22Rv1 (cell line): Measurements from ENCODE around the gene DUOXA1.

Experiments
- H3K27ac ChIP-seq: fragments of 450-650 bp; 2 replicates; pipeline ENCODE4 v1.5.1; 2017
- ZFX ChIP-seq: fragments of 450-650 bp; IDR thresholded peaks from 2 replicates; pipeline ENCODE4 v1.6.1; 2017; ENCODE audit warnings: antibody characterized with exemption, borderline replicate concordance
- TF ChIP-seq, protein P1 (sequence below): fragments of 450-650 bp; IDR thresholded peaks from 2 replicates; pipeline ENCODE4 v1.5.1; 2017; ENCODE audit warnings: mild to moderate bottlenecking

DUOXA1 gene

DNA sequence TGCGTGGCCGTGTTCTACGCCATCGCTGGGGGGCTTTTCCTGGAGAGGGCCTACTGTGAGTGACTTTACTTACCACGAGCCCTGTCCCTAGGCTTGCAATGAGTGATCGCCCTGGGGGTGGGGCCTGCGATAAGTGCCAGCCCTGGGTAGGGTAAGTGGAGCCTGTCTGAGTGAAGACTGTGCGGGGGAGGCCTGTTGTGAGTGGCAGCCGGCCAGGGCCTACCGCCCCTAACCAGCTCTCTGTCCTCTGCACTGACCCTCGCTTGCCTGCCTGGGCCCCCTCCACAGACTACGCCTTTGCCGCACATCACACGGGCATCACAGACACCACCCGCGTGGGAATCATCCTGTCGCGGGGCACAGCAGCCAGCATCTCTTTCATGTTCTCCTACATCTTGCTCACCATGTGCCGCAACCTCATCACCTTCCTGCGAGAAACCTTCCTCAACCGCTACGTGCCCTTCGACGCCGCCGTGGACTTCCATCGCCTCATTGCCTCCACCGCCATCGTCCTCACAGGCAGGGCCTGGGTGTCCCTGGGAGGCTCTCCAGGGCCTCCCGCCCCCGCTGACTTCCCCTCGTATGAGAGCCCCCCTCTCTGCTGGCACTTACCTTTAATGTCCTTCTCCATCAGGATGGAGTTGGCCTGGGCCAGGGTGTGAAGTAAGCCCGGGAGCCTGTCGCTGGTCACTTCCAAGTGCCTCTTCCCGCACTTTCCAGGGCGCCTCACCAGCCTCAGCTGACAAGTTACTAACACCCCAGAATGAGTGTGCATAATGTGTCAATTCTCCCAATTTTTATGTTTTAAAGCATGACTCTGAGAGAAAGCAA, 22.5 kb upstream of the DUOXA1 start:
- H3K27ac ChIP-seq: no peak overlapping the region
- no peak for TF ChIP-seq ZFX
- TF ChIP-seq, protein P1, sequence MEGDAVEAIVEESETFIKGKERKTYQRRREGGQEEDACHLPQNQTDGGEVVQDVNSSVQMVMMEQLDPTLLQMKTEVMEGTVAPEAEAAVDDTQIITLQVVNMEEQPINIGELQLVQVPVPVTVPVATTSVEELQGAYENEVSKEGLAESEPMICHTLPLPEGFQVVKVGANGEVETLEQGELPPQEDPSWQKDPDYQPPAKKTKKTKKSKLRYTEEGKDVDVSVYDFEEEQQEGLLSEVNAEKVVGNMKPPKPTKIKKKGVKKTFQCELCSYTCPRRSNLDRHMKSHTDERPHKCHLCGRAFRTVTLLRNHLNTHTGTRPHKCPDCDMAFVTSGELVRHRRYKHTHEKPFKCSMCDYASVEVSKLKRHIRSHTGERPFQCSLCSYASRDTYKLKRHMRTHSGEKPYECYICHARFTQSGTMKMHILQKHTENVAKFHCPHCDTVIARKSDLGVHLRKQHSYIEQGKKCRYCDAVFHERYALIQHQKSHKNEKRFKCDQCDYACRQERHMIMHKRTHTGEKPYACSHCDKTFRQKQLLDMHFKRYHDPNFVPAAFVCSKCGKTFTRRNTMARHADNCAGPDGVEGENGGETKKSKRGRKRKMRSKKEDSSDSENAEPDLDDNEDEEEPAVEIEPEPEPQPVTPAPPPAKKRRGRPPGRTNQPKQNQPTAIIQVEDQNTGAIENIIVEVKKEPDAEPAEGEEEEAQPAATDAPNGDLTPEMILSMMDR: no peak

DNA sequence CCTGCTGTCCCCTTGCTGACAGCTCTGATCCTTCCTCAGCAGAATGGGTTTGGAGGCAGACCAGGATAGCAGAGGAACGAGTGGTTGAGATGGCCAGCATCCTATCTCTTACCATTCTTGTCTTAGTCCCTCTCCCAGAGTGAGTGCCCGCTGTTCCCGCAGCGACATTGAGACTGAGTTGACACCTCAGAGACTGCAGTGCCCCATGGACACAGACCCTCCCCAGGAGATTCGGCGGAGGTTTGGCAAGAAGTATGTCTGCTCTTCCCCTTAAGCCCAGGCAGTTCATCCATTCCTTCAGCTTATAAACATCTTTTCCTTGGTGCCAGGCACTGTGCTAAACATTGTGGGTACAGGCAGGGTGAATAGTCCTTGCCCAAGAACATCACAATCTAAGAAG, 21.3 kb upstream of the DUOXA1 start:
- TF ChIP-seq, protein P1: no peak
- no peak for TF ChIP-seq ZFX

DNA sequence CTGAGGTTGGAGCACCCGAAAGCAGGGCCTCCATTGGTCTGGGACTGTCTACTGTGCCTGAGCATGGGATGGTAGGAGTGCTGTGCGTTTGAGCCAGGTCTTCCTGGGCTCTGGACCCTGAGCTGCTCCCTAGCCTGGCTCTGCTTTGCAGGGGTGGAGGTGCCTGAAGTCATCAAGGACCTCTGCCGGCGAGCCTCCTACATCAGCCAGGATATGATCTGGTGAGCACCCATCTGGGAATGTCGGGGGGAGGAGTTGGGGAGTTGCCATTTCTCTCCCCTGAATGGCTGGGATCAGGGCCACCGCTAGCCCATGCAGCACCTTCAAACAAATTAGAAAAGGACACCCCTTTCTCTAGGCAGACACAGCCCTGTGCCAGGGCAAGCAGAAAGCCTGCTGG, 20.8 kb upstream of the DUOXA1 start:
- TF ChIP-seq, protein P1: no peak
- TF ChIP-seq ZFX: no peak
- H3K27ac ChIP-seq: no peak overlapping the region

More for the DNA sequence above, 21.3 kb upstream of the DUOXA1 start:
- no peak overlapping the region for H3K27ac ChIP-seq

DNA sequence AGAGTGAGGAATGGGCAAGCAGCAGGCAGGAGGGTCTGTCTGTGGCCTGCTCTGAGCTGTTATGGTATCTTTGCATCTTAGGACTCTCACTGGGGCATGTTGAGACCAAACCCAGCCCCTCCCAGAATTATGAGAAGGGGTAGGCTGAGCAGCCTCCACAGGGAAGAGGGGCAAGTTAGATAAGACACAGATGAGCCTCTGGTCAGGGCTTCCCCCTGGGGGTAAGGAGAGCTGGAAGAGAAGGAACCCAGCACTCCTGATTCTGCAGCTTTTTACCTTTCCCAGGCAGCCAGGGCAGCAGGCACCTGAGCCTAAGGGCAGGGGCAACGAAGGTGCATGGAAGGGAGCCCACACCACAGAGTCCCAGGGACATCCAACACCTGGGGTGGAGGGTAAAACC, 19.4 kb upstream of the DUOXA1 start:
- TF ChIP-seq, protein P1: no peak
- TF ChIP-seq ZFX: no peak
- H3K27ac ChIP-seq: no peak overlapping the region

DNA sequence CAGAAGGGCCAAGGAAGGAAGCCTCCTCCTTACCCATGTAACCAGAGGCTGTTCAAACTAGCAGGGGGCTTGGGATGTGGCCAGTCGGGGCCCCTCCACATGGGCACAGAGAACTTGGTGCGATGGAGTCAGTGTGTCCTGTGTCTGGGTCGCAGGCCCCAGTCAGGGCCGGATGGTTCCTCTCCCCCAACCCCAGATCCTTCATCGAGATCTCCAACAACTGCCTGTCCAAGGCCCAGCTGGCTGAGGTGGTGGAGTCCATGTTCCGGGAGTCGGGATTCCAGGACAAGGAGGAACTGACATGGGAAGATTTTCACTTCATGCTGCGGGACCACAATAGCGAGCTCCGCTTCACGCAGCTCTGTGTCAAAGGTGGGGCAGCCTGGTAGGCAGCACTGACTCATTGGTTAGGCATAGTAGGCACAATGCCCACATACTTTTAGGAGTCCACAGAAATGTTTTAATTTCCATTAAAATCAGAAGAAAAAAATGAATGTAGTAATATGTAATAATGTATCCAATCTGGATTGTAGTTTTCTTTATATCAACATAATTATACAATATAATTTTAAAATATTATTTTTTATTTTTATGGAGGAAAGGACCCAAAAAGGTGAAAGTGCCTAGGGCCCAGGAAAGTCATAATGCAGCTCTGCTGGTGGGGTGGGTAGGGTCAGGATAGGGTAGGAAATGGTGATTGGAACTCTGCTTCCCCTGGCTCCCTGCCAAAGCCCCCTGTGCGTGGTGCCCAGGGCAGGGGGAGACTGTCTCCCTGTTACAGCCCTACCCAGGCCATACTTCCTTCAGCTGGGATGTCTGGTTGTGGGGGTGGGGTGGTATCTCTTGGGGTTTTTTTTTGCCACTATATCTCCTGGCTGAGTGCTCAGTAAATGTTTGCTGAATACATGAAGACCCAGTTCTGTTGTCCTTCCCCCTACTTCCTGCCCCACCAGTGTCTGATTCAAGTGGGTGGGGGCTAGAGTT, 18.7 kb upstream of the DUOXA1 start:
- TF ChIP-seq, protein P1: no peak
- TF ChIP-seq ZFX: no peak
- no peak overlapping the region for H3K27ac ChIP-seq

DNA sequence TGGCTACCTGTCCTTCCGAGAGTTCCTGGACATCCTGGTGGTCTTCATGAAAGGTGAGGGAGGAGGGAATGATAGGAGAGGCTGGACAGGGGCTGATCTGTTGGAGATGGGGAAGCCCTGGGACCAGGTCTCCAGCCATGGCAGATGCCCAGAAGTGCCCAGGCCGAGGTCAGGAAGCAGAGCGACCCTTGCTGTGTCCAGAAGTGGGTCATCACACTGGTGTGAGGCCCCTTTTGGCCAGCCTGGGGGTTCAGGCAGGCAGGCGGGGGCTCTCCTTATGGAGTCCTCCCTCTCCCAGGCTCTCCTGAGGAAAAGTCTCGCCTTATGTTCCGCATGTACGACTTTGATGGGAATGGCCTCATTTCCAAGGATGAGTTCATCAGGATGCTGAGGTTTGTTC, 17.9 kb upstream of the DUOXA1 start:
- H3K27ac ChIP-seq: no peak overlapping the region
- TF ChIP-seq, protein P1: no peak
- TF ChIP-seq ZFX: no peak
